Hair follicular keratinocyte (primary cell): Measurements from ENCODE around the gene MMP12. TPM values are rescaled to one million over a fixed set of nuclear protein-coding genes. Genes with fewer than 3 reads are reported as not detected.

Source experiments
- total RNA-seq: library from RNA; depleted of rRNA; stranded (reverse); fragments of >200 nt; gene quantifications from 2 replicates; pipeline ENCODE4 v1.2.3, GENCODE V29; 2015

MMP12 gene
- not detected in 2 replicates for total RNA-seq

DNA sequence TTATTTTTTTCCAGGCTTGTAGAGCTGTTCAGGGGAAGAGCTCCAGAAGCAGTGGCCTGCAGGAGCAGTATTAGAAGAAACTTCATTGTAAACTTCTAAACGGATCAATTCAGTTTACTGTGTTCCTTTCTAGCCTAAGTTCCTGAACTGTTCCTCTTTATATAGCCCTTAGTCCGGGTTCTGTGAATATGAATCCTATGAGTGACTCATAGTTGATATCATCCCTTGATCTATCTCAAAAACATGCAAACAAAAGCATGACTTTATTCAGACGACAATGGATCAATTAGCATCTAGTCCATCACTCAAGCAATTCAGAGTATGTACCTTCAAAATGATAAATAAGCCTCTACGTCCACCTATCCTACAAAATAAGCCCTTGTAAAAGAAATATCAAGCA lies at the start of gene MMP12:
Gene MMP12, minus strand, starts transcription at position 131 of the 400 bp plus-strand sequence. Its CDS starts 45 bp downstream, at position 86.

DNA sequence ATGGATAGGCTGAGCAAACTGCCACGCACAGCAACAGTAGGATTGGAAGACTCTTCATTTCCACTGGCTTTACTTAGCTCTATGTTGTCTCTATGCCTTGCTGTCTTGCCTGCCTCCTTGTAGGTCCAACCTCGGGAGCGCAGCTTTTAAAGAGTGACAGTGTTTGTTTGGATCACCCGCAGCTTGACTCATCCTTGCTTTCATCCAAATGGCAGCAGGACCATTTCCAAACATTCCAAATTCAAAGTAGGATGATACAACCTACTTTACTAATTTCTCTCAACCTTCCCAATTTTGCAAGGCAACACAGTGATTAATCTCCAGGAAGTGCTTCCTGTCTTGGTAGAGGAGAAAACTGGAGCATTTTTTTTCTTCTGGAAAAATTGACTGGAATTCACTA lies 31.3 kb downstream of the MMP12 start, which contains the start of gene MMP3:
Gene MMP3, minus strand, starts transcription at position 121 of the 400 bp plus-strand sequence. Its CDS starts 63 bp downstream, at position 58.

Other genes starting within 250 kb of the MMP12 start
- not detected in 2 replicates for gene MMP20, start 249.7 kb downstream of the MMP12 start, total RNA-seq
- not detected in 2 replicates for gene MMP27, start 169.2 kb downstream of the MMP12 start, total RNA-seq
- gene MMP8, start 150.0 kb downstream of the MMP12 start, total RNA-seq: 0.11 TPM in 1 of 2 replicates, not detected in the other
- gene MMP10, start 94.4 kb downstream of the MMP12 start, total RNA-seq: 1.8 and 25.9 TPM in 2 replicates
- 30.6 and 57.7 TPM in 2 replicates for gene MMP1, start 76.8 kb downstream of the MMP12 start, total RNA-seq
- 0.78 and 5.9 TPM in 2 replicates for gene MMP3, start 31.4 kb downstream of the MMP12 start, total RNA-seq
- 0.16 TPM in 1 of 2 replicates, not detected in the other for gene MMP13, start 80.8 kb upstream of the MMP12 start, total RNA-seq
- 97.6 and 134 TPM in 2 replicates for gene DCUN1D5, start 217.2 kb upstream of the MMP12 start, total RNA-seq
- gene DYNC2H1, start 234.4 kb upstream of the MMP12 start, total RNA-seq: 13.9 and 21.9 TPM in 2 replicates